ENCODE data around the gene LDB2.

The LDB2 gene

DNA sequence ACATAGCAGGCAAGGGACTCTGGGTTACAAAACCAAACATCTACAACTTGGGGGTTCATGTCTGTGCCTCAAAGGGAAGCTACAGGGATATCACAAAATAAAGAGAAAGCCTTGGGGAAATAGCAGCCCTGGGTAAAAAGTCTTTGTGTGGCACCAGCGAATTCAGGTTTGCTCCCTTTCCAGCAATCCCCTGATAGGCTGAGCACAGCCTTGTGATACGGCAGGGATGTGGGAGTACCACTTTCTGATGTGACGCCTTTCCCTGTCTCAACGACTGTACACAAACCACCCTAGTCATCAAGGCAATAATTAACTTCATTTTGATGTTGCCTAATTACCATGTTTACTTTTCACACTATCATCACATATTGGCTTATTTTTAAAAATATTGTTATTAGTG is 164.9 kb downstream of the LDB2 start:
- Histone ChIP-seq H3K79me2 (ENCODE audit: insufficient read depth, low read length) (no peaks in the 10 kb centered on the region), H4K20me1 (ENCODE audit: insufficient read depth, low read length, poor library complexity, severe bottlenecking) (no peaks in the 10 kb centered on the region), H3K27me3 (ENCODE audit: insufficient read depth, low read length, poor library complexity, severe bottlenecking) (no peaks in the 10 kb centered on the region), H3K36me3 (ENCODE audit: insufficient read depth, low read length) (no peaks in the 10 kb centered on the region), H3K4me1 (ENCODE audit: insufficient read depth, low read length, poor library complexity, severe bottlenecking) (no peaks in the 10 kb centered on the region), H3K9ac (ENCODE audit: low read depth, low read length, poor library complexity, severe bottlenecking) (no peak overlapping the region), H3K4me3 (ENCODE audit: low read length, poor library complexity, severe bottlenecking) (no peak overlapping the region), H3K4me2 (ENCODE audit: low read depth, low read length, poor library complexity, severe bottlenecking) (no peak overlapping the region), H3K9me2 (replicated peaks; ENCODE audit: low read depth, low read length) (no peaks in the 10 kb centered on the region), H2AFZ (ENCODE audit: low read length) (no peak overlapping the region), H3F3A (ENCODE audit: low read depth) (no peaks in the 10 kb centered on the region), H3K9me3 (ENCODE audit: insufficient read depth, low read depth, low read length) (no peaks in the 10 kb centered on the region)
- TF ChIP-seq CTCF (conservative IDR thresholded peaks at IDR 0.05; ENCODE audit: low read length) (no peak), EZH2phosphoT487 (IDR thresholded peaks at IDR 0.05; ENCODE audit: borderline replicate concordance) (no peak)

GRCh38 chr4:16732741-16733140 is 165.7 kb downstream of the LDB2 start:
- Histone ChIP-seq H2AFZ (ENCODE audit: low read length) (no peak overlapping the region), H4K20me1 (ENCODE audit: insufficient read depth, low read length, poor library complexity, severe bottlenecking) (no peaks in the 10 kb centered on the region), H3F3A (ENCODE audit: low read depth) (no peaks in the 10 kb centered on the region), H3K27me3 (ENCODE audit: insufficient read depth, low read length, poor library complexity, severe bottlenecking) (no peaks in the 10 kb centered on the region), H3K9me3 (ENCODE audit: insufficient read depth, low read depth, low read length) (no peaks in the 10 kb centered on the region), H3K4me2 (ENCODE audit: low read depth, low read length, poor library complexity, severe bottlenecking) (no peak overlapping the region), H3K4me3 (ENCODE audit: low read length, poor library complexity, severe bottlenecking) (no peak overlapping the region), H3K79me2 (ENCODE audit: insufficient read depth, low read length) (no peaks in the 10 kb centered on the region), H3K9me2 (replicated peaks; ENCODE audit: low read depth, low read length) (0 out of 2 replicates have a peak, but pooled peaks cover 4% of the 10 kb centered on the region), H3K9ac (ENCODE audit: low read depth, low read length, poor library complexity, severe bottlenecking) (no peak overlapping the region), H3K36me3 (ENCODE audit: insufficient read depth, low read length) (no peaks in the 10 kb centered on the region), H3K4me1 (ENCODE audit: insufficient read depth, low read length, poor library complexity, severe bottlenecking) (no peaks in the 10 kb centered on the region)
- no peak for TF ChIP-seq CTCF (conservative IDR thresholded peaks at IDR 0.05; ENCODE audit: low read length)
- TF ChIP-seq EZH2phosphoT487 (IDR thresholded peaks at IDR 0.05; ENCODE audit: borderline replicate concordance), result no peak

DNA sequence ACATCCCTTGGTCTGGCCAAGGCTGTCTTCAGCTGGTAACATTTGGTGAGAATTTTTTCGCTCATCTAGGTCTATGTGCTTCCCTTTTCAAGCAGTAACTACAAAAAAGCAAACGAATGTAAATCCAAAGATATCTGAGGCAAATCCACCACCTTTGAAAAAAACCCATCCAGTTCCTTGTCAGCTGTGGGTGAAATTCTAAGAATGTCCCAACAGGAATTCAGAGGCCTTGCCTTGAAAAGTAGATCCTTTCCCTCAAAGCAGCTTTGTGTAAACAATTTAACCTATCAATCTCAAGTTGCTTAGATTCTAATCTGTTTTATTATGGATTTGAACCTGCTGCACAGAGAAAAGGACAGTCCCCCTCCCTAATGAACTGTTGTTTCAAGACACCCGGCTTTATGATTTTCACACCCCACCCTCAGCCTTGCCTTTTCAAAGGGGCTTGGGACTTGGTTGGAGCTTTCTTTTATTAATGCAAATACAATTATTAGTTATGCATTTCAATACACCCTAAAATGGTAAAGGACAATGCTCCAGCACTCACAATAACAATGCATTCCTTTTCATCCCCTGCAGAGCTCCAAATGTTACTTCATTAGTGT is 166.6 kb downstream of the LDB2 start:
- no peak for TF ChIP-seq CTCF (conservative IDR thresholded peaks at IDR 0.05; ENCODE audit: low read length)
- TF ChIP-seq EZH2phosphoT487 (IDR thresholded peaks at IDR 0.05; ENCODE audit: borderline replicate concordance), result no peak
- no peaks in the 10 kb centered on the region for H3K27me3 ChIP-seq (ENCODE audit: insufficient read depth, low read length, poor library complexity, severe bottlenecking)
- no peaks in the 10 kb centered on the region for H3K79me2 ChIP-seq (ENCODE audit: insufficient read depth, low read length)
- no peak overlapping the region for H2AFZ ChIP-seq (ENCODE audit: low read length)
- H3K9ac ChIP-seq (ENCODE audit: low read depth, low read length, poor library complexity, severe bottlenecking), result no peak overlapping the region
- no peak overlapping the region for H3K4me3 ChIP-seq (ENCODE audit: low read length, poor library complexity, severe bottlenecking)
- H3K36me3 ChIP-seq (ENCODE audit: insufficient read depth, low read length), result no peaks in the 10 kb centered on the region
- H3K9me3 ChIP-seq (ENCODE audit: insufficient read depth, low read depth, low read length), result no peaks in the 10 kb centered on the region
- H3K4me1 ChIP-seq (ENCODE audit: insufficient read depth, low read length, poor library complexity, severe bottlenecking), result no peaks in the 10 kb centered on the region
- no peaks in the 10 kb centered on the region for H4K20me1 ChIP-seq (ENCODE audit: insufficient read depth, low read length, poor library complexity, severe bottlenecking)
- no peaks in the 10 kb centered on the region for H3F3A ChIP-seq (ENCODE audit: low read depth)
- H3K4me2 ChIP-seq (ENCODE audit: low read depth, low read length, poor library complexity, severe bottlenecking), result no peak overlapping the region
- H3K9me2 ChIP-seq (replicated peaks; ENCODE audit: low read depth, low read length), result 0 out of 2 replicates have a peak, but pooled peaks cover 4% of the 10 kb centered on the region

Data from Loucy (cell line).